Left ventricle myocardium inferior (tissue), 1 donor: Measurements from ENCODE around the gene CMKLR1. TPM values are rescaled to one million over a fixed set of nuclear protein-coding genes. Genes with fewer than 3 reads are reported as not detected.

ENCODE experiments used
- DNase-seq: peaks from one replicate; pipeline ENCODE4 v3.0.0-alpha.2; 2020
- H3K27ac ChIP-seq: fragments of 200-600 bp; replicated peaks from 2 replicates; pipeline ENCODE4 v1.8.0; 2021
- H3K27me3 ChIP-seq: fragments of 200-600 bp; 2 replicates; pipeline ENCODE4 v1.8.0; 2021; ENCODE audit warnings: low read depth
- H3K36me3 ChIP-seq: fragments of 200-600 bp; 2 replicates; pipeline ENCODE4 v1.8.0; 2021
- H3K4me1 ChIP-seq: fragments of 200-600 bp; 2 replicates; pipeline ENCODE4 v1.8.0; 2021
- H3K4me3 ChIP-seq: fragments of 200-600 bp; 2 replicates; pipeline ENCODE4 v1.8.0; 2021; ENCODE audit warnings: mild to moderate bottlenecking, moderate library complexity
- H3K9me3 ChIP-seq: fragments of 200-600 bp; replicated peaks from 2 replicates; pipeline ENCODE4 v1.8.0; 2021
- CTCF ChIP-seq: fragments of 200-600 bp; IDR thresholded peaks from 2 replicates; pipeline ENCODE4 v1.8.0; 2021; ENCODE audit warnings: antibody characterized with exemption, mild to moderate bottlenecking, borderline replicate concordance
- intact Hi-C: fragments of 100-400 bp; cut with micrococcal nuclease; formaldehyde crosslinking; loops from one replicate; pipeline ENCODE4 v1.11.0; 2022
- total RNA-seq: library from RNA; stranded (reverse); fragmentation: NEBNext Ultra II Directional; extraction: Animal tissue kit (Norgen Biotek cat#: 25700); gene quantifications from one replicate; pipeline ENCODE4 v1.2.1, GENCODE V29; 2021
- donor health status: DM: no; HTN: yes; CAD: no; lungs with severe emphysema.

CMKLR1 gene
- total RNA-seq, 1 donor from 2014 or later = 5.7 TPM

- no peaks in the 10 kb centered on the region for H3K27me3 ChIP-seq
- no peak for TF ChIP-seq CTCF
- intact Hi-C loops = no loop called here
- no peak for DNase-seq
- H3K4me1 ChIP-seq = peaks cover 24% of the 10 kb centered on the region
- no peak overlapping the region for H3K27ac ChIP-seq
- H3K9me3 ChIP-seq = peaks cover 5% of the 10 kb centered on the region
- no peak overlapping the region for H3K4me3 ChIP-seq
- peaks cover 4% of the 10 kb centered on the region for H3K36me3 ChIP-seq
Measured at GRCh38 chr12:108326254-108326750, 12.8 kb downstream of the CMKLR1 start.

GRCh38 chr12:108325549-108325948 lies 13.6 kb downstream of the CMKLR1 start:
- no peak overlapping the region for H3K4me3 ChIP-seq
- peaks cover 24% of the 10 kb centered on the region for H3K4me1 ChIP-seq
- DNase-seq = no peak
- no peak overlapping the region for H3K27ac ChIP-seq
- intact Hi-C loops = no loop called here
- no peak for TF ChIP-seq CTCF
- peaks cover 4% of the 10 kb centered on the region for H3K36me3 ChIP-seq
- peaks cover 5% of the 10 kb centered on the region for H3K9me3 ChIP-seq
- no peaks in the 10 kb centered on the region for H3K27me3 ChIP-seq

GRCh38 chr12:108325018-108325358 lies 14.1 kb downstream of the CMKLR1 start:
- Histone ChIP-seq H3K27me3 (no peaks in the 10 kb centered on the region), H3K4me3 (no peak overlapping the region), H3K36me3 (peaks cover 4% of the 10 kb centered on the region), H3K4me1 (peaks cover 24% of the 10 kb centered on the region), H3K9me3 (peaks cover 3% of the 10 kb centered on the region), H3K27ac (no peak overlapping the region)
- intact Hi-C loops = no loop called here
- no peak for TF ChIP-seq CTCF
- DNase-seq = no peak

- DNase-seq = no peak
- Histone ChIP-seq H3K27ac (no peak overlapping the region), H3K27me3 (no peaks in the 10 kb centered on the region), H3K4me1 (peaks cover 24% of the 10 kb centered on the region), H3K36me3 (peaks cover 3% of the 10 kb centered on the region), H3K4me3 (no peak overlapping the region), H3K9me3 (no peaks in the 10 kb centered on the region)
- intact Hi-C loops = no loop called here
- TF ChIP-seq CTCF = no peak
Measured at GRCh38 chr12:108324351-108325017, 14.6 kb downstream of the CMKLR1 start.

- DNase-seq = no peak
- Histone ChIP-seq H3K9me3 (no peaks in the 10 kb centered on the region), H3K27ac (no peak overlapping the region), H3K36me3 (no peaks in the 10 kb centered on the region), H3K4me3 (no peak overlapping the region), H3K27me3 (no peaks in the 10 kb centered on the region), H3K4me1 (peaks cover 20% of the 10 kb centered on the region)
- intact Hi-C loops = no loop called here
- TF ChIP-seq CTCF = no peak
Measured at GRCh38 chr12:108323581-108323980, 15.5 kb downstream of the CMKLR1 start.
